ENCODE measurements around the gene GPR87.

Gene GPR87

GRCh38 chr3:151315136-151315535 is 1.5 kb downstream of the GPR87 start:
- DNase-seq (ENCODE audit: low spot score), result peak; percentile 16

DNA sequence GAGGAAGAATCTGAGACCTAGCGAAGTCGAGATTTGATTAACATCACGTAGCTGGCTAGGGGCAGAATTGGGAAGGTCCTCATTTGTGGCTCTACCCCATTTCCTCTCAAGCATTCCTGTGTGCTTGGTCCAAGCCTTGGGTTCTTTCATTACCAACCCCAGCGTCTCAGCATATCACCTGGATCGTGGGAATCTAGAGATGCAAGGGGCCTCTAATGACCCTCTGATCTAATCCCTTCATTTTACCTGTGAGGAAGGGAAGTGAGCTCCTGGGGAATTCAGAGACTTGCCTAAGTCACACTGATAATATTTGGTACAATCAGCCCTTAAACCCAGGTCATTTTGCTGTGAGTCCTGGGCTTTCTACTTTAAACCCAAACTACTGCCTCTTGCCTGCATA is 2.0 kb downstream of the GPR87 start:
- DNase-seq (ENCODE audit: low spot score), result no peak

DNA sequence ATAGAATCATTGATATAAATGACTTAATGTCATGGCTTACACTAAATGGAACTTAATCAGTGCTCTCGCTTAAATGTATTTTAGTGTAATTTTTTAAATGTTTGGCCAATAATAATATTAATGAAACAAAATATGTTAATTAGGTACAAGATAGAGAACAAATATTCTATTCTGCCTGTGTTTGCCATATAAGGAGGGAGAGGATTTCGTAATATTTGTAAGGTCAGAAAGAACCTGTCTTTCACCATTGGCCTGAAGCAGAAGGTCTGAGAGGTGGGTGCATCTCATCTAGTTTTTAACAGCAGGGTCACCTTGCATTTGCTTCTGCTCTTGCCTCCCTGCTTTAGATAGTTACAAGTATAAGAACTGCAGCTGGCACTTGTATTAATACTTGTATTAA is 2.5 kb downstream of the GPR87 start:
- DNase-seq (ENCODE audit: low spot score), result no peak

- no peak for DNase-seq (ENCODE audit: low spot score)
Measured at GRCh38 chr3:151312972-151313371, 3.6 kb downstream of the GPR87 start.

- DNase-seq (ENCODE audit: low spot score), result no peak
Measured at GRCh38 chr3:151309566-151309965, 7.1 kb downstream of the GPR87 start.

DNA sequence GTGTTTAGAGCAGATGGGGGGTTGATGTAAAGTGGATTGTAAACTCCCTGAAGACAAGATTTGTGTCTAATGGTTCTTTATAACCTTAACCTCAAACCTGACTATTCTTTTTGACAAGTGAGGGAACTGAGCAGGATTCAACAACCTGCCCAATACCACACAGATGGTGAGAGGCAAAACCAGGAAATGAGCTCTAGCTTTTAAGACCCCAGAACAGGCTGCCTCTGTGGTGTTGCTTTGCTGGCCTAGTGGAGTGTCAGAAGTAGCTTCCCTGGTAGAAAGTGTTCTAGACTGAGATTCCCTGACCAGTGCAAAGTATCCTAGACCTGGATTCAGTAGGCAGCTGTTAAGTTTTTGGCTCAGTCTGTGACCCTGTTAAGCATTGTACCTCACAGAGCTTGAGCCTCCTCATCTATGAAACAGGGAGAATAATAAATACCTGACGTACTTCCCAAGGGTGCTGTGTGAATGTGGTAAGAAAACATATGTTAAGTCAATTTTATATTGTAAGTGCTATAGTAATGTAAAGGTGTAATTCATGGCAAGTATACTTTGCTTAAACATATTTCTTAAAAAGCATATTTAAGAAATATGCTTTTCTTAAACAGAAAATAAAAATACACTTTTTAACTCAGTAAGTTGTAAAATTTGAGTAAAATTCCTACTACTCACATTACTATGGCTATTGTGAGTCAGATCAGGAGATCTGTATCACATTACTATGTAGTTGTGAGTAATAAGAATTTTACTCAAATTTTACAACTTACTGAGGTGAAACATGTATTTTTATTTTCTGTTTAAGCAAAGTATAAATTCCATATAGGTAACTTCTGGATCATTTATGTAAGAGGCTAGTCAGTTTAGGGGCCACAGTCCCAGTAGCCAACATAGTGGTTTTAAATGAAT is 8.8 kb downstream of the GPR87 start:
- DNase-seq (ENCODE audit: low spot score), result peak; percentile 26

DNA sequence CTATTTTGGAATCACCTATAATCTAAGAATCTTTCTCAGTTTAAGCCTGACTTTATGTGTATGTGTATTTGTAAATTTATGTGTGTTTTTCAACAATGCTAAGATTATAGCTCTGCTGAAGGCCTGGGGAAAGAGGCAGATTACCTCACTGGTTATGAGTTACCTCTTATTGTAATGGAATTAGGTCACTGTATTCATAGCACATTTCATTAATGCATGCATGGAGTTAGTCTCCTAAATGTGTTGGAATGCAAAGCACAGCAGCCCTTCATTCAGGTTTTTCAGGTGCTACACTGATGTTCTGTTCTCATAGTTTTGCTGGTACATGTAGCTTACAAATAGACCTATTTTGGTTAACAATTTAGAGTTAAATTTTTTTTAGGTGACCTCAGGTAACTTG is 9.5 kb downstream of the GPR87 start:
- no peak for DNase-seq (ENCODE audit: low spot score)

GRCh38 chr3:151306168-151306810 is 10.3 kb downstream of the GPR87 start:
- no peak for DNase-seq (ENCODE audit: low spot score)

GRCh38 chr3:151305775-151306151 is 10.9 kb downstream of the GPR87 start:
- DNase-seq (ENCODE audit: low spot score), result peak; percentile 31

GRCh38 chr3:151305060-151305774 is 11.4 kb downstream of the GPR87 start:
- DNase-seq (ENCODE audit: low spot score), result peak; percentile 92

DNA sequence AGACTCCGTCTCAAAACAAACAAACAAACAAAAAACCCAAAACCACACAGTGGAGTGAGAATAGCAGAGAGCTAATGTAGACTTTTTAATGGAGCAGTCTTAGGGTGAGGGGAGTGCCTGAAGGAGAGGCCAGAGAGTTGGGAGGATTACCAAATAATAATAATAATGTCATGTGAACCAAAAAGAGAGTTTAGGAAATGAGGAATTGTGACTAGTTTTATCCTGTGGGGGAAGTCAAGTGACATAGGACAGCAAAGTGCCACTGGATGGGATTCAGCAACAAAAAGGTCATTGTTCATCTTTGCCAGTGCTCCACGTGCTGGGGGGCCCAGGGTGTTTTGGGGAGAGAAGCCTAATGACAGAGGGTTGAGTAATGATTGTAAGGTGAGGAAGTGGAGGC is 12.9 kb downstream of the GPR87 start:
- DNase-seq (ENCODE audit: low spot score), result no peak

- peak; percentile 29 for DNase-seq (ENCODE audit: low spot score)
Measured at GRCh38 chr3:151301787-151302186, 14.8 kb downstream of the GPR87 start.

DNA sequence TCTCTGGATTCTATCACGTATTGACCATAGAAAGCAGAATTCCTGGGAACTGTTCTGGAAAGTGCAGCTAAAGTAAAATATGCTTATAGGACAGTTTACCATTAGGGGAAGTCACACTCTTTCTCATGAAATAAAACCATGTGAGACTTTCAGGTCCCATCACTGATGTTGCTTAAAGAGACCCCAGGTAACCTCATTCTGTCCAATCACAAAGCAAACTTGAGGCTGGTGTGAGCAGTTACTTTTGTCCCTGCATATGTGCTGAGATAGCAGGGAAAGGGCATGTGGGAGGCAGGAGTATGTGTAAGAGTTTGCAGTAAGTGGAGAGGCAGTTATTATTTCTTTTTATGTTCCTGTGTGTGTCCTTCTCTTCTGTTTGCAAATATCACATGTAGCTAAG is 16.1 kb downstream of the GPR87 start:
- DNase-seq (ENCODE audit: low spot score), result no peak

DNA sequence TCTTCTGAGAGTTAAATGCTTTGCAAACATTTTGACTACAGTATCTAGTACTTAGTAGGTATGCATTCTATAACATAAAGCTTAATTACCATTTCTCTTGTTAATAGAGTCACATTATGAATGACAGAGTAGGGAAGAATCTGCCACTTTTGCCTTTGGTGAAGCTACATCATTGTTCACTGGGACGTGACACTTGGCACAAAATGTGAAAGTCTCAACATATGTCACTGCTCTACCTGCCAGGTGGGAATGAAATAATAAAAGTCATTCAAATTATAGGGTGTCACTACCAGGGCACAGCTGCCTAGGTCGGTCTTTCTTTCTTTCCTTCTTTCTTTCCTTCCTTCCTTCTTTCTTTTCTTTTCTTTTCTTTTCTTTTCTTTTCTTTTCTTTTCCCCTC is 17.6 kb downstream of the GPR87 start:
- no peak for DNase-seq (ENCODE audit: low spot score)

GRCh38 chr3:151297429-151297828 is 19.2 kb downstream of the GPR87 start:
- DNase-seq (ENCODE audit: low spot score), result no peak

GRCh38 chr3:151296226-151296625 is 20.4 kb downstream of the GPR87 start:
- DNase-seq (ENCODE audit: low spot score), result no peak

- DNase-seq (ENCODE audit: low spot score), result no peak
Measured at GRCh38 chr3:151293127-151293526, 23.5 kb downstream of the GPR87 start.

GRCh38 chr3:151290673-151291072 is 25.9 kb downstream of the GPR87 start:
- DNase-seq (ENCODE audit: low spot score), result peak; percentile 59

DNA sequence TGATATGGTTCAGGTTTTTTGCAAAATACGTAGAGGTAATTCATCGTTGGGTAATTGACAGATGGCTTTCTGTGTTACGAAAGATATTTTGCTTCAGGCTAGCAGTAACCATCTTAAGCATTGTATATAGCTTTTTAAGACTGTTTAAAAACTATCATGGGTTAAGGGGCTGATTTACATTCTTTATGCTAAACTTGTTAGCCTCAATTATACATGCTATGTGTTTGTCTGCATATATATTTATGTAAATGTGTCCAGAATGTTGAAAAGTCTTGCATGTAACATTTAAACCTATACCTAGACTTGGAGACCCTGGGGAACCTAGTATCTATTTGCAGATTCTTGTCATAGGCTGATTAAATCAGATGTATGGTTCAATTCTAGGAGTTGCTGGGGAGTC is 27.2 kb downstream of the GPR87 start:
- no peak for DNase-seq (ENCODE audit: low spot score)

- no peak for DNase-seq (ENCODE audit: low spot score)
Measured at GRCh38 chr3:151285940-151286339, 30.7 kb downstream of the GPR87 start.

DNA sequence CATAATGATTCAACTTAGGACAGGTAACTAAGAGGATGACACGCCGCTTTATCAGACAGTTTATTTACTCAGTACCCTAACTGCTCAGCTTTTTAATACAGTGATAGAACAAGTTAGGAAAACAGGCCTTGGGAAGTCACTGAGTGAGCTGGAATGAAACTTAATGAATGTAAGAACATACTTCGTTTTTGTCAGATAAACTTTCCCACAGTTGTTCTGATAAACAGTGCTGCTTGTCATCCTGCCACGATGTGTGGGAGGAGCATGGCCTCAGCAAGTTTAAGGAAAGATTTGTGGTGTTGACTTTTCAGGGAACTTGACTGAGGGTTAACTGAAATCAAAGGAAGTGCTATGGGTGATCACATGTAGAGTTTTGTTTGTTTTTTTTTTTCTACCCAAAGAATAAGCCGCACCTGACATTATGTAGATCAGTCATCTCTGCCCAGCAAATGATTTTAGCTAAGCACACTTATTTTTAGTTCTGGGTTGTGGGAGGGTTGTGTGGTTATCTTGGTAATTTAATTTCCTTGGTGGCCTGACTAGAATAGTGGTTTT is 32.6 kb downstream of the GPR87 start:
- DNase-seq (ENCODE audit: low spot score), result no peak

- DNase-seq (ENCODE audit: low spot score), result no peak
Measured at GRCh38 chr3:151283387-151283786, 33.2 kb downstream of the GPR87 start.

- DNase-seq (ENCODE audit: low spot score), result peak; percentile 62
Measured at GRCh38 chr3:151282921-151283320, 33.7 kb downstream of the GPR87 start.
